GM10266 (cell line): ENCODE data around the gene FLRT2.

Experiments used
- DNase-seq: peaks from one replicate; pipeline ENCODE4 v3.0.0; 2012; ENCODE audit errors: extremely low spot score
- TF ChIP-seq, protein P1 (sequence below): IDR thresholded peaks from 2 replicates; pipeline ENCODE4 v1.5.1; 2012; ENCODE audit warnings: mild to moderate bottlenecking, low read depth; ENCODE audit not compliant: control insufficient read depth, insufficient read depth; ENCODE audit errors: missing control alignments

Gene FLRT2

DNA sequence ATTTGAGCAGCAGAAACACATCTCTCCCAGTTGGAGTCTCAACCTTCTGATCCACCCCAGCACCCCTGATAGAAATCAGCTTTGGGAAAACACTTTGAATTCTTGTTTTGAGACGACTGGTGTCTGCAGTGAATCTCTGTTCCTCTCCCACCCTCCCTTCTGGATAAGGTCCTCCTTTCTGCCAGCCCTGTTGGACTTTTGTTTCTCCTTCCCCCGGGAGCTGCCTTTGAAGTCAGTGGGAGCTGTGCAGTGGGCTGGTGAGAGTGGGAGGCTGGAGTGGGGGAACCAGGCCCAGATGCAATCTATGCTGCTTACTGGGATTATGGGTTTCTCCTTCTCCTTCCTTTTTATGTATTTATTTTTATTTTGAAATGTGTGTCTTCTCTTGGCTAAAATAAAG lies 49.0 kb downstream of the FLRT2 start:
- TF ChIP-seq, protein P1, sequence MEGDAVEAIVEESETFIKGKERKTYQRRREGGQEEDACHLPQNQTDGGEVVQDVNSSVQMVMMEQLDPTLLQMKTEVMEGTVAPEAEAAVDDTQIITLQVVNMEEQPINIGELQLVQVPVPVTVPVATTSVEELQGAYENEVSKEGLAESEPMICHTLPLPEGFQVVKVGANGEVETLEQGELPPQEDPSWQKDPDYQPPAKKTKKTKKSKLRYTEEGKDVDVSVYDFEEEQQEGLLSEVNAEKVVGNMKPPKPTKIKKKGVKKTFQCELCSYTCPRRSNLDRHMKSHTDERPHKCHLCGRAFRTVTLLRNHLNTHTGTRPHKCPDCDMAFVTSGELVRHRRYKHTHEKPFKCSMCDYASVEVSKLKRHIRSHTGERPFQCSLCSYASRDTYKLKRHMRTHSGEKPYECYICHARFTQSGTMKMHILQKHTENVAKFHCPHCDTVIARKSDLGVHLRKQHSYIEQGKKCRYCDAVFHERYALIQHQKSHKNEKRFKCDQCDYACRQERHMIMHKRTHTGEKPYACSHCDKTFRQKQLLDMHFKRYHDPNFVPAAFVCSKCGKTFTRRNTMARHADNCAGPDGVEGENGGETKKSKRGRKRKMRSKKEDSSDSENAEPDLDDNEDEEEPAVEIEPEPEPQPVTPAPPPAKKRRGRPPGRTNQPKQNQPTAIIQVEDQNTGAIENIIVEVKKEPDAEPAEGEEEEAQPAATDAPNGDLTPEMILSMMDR = no peak
- DNase-seq = no peak

DNA sequence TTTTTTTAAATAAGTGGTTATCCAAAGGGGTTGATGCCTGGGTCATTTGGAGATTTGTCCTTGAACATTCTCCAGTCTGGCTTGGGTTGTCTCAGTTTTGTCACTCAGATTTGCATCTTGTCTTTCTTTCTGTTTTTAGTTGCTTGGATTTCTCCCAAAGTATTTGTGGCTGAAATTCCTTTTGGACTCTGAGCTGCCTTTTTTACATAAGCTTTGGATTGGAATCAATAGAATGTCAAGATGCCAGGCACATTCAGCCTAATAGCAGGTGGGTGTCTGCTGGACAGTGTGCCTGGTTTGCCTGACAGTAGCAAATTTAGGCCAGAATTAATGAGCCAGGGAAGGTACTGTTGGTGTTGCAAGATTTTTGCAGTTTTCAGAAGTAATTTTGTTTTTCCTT lies 50.0 kb downstream of the FLRT2 start:
- TF ChIP-seq, protein P1 = no peak
- DNase-seq = no peak

DNA sequence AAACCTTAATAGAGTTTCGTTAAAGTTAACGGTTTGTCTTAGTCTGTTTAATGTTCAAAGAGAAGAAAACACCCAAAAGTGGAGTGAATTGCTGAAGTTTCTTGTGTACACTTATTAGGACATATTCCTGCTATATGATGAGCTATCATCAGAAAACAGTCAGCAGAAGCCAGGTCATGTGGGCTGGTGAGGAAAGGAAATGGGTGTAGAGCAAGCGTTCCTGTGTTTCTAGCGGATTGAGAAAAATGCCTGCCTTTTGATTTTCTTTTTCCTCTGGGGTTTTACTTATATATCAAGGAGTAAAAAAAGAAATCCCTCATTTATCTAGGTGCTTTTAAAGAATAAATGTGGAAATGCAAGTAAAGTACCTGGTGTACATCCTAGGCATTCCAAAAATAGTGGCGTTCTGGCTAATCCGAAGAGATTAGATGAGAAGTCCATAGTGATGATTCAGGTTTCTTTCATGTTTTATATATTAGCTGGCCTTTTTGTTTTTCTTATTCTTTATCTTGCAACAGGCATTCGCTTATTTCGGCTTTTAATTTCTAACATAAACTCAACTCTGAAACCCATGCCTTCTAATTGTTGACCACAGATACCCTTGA lies 50.7 kb downstream of the FLRT2 start:
- TF ChIP-seq, protein P1 = no peak
- no peak for DNase-seq

DNA sequence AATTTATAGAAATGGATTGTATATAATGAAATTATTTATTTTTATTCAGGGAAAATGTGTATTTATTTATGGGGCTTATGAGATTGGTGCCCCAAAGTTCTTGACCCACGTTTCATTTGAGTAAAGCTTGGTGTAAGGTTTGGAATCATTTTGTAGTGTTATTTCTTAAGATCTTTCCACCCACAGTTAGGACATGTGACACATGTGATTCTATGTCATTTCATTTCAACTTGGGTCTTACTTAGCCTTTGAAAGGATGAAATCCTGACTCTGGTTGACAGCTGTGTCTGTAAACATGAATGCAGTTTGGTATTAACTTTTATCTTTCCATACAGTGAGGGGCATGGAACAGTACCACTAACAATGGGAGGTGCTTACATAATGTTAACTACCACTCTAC lies 51.7 kb downstream of the FLRT2 start:
- TF ChIP-seq, protein P1 = no peak
- DNase-seq = no peak

DNA sequence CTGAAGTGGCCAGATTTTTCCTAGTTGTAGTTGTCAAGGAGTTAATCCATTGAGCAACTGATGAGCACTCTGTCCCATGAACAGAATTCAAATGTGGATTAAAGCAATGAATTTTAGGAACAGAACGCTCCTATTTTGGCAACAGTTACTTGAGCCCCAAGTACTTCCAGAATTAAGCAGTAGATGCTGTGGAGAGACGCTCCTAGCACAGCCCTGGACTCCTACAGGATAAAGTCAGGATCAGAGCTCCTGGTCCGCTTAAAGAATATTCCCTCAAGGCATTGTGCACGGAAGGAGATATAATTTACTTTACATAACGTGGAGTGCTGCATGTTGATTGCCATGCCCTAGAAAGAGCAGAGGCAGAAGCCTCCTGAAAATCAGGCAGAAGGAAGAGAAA lies 53.4 kb downstream of the FLRT2 start:
- TF ChIP-seq, protein P1 = no peak
- no peak for DNase-seq

DNA sequence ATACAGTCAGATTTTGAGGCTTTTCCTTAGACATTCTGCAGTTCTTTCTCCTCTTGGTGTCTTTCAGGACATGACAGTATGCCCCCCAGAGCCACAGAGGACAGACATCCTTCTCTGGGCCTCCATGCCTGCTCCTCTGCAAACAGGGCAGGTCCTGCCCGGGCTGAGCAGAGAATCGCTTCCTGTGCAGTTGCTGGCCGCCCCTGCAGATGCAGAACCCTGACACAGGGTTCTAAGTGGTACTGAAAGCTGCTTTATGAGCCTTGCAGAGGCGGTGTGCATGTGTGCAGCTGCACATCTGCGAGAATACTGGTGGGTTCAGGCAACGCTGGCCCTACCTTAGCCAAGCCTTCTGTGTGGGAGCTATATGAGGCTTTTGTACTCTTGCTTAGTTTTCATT lies 54.5 kb downstream of the FLRT2 start:
- TF ChIP-seq, protein P1 = no peak
- DNase-seq = no peak

DNA sequence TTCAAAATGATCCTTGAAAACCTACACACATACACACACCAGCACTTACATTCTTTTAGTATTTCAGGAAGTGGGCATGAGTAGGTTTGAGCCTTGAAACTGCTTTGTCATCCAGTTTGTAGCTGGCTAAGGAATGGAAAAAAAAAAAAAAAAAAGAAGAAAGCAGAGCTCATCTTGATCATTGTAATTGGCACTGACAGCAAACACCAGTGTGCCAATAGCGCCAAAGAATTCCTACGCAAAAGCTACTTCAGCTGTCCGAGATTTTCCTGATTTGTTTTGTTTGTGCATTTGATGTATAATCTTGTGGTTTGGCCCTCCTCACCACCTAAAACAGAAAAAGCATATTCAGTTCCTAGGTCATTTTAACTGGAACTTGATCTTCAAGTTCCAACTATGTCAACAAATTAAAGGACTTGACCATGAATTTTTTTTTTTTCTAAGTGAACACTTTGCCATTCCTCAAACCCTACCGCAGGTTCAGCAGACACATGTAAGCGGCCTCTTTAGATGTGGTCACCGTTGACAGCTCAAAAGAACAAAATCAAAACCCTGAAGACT lies 57.3 kb downstream of the FLRT2 start:
- DNase-seq = no peak
- TF ChIP-seq, protein P1 = no peak
